Glutamatergic neuron (in vitro differentiated cells): ENCODE measurements around the gene AMIGO3. TPM values are rescaled to one million over a fixed set of nuclear protein-coding genes. Genes with fewer than 3 reads are reported as not detected.
"Not testable (repeated sequence)": the region's sequence is repeated elsewhere in the genome, so short reads cannot be mapped to it uniquely, and the experiment has no call there.

Source experiments
- DNase-seq: peaks from one replicate; pipeline ENCODE4 v3.0.0; 2022
- H3K27ac Mint-ChIP-seq: one replicate; pipeline ENCODE4 v1.8.0; 2020; ENCODE audit warnings: mild to moderate bottlenecking, mixed read lengths, inconsistent platforms; ENCODE audit not compliant: unreplicated experiment
- H3K27me3 Mint-ChIP-seq: one replicate; pipeline ENCODE4 v1.8.0; 2020; ENCODE audit warnings: mild to moderate bottlenecking, moderate library complexity, mixed read lengths, inconsistent platforms; ENCODE audit not compliant: unreplicated experiment
- H3K36me3 Mint-ChIP-seq: one replicate; pipeline ENCODE4 v1.8.0; 2020; ENCODE audit warnings: mild to moderate bottlenecking, mixed read lengths, inconsistent platforms; ENCODE audit not compliant: unreplicated experiment
- H3K4me1 Mint-ChIP-seq: one replicate; pipeline ENCODE4 v1.8.0; 2020; ENCODE audit warnings: mild to moderate bottlenecking, low read depth, mixed read lengths, inconsistent platforms; ENCODE audit not compliant: unreplicated experiment
- H3K4me3 Mint-ChIP-seq: one replicate; pipeline ENCODE4 v1.8.0; 2020; ENCODE audit warnings: mild to moderate bottlenecking, mixed read lengths, inconsistent platforms; ENCODE audit not compliant: unreplicated experiment
- H3K9me3 Mint-ChIP-seq: one replicate; pipeline ENCODE4 v1.8.0; 2020; ENCODE audit warnings: mild to moderate bottlenecking, moderate library complexity, mixed read lengths, inconsistent platforms; ENCODE audit not compliant: unreplicated experiment
- total RNA-seq: library from RNA; stranded (reverse); fragmentation: NEBNext Ultra II Directional; extraction: Animal tissue kit (Norgen Biotek cat#: 25700); gene quantifications from one replicate; pipeline ENCODE4 v1.2.1, GENCODE V29; 2021; ENCODE audit not compliant: unreplicated experiment
- TF ChIP-seq, protein P1 (sequence below): fragments of 200-600 bp; sonication (generic); IDR thresholded peaks from one replicate; pipeline ENCODE4 v1.5.0; 2021; ENCODE audit not compliant: partially characterized antibody, unreplicated experiment

Gene AMIGO3
- total RNA-seq, 1 donor from 2014 or later: 1.4 TPM

DNA sequence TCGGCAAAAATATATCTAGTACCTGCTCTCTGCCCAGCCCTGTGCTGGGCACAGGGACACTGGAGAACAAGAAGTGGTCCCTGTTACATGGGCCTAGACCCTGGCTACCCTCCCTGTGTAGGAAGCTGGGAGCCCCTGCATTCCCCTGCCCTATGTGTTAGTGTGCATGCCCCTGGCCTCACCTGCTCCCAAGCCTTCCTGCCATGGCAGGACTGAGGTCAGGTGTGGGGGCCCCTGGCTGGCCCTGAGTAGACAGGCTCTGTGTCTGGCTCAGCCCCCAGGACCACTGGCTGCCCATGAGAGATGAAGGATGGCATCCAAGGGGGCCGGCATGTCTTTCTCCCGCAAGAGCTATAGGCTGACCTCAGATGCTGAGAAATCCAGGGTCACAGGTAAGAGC lies 28.6 kb downstream of the AMIGO3 start:
- H3K4me3 Mint-ChIP-seq: peak overlapping the region; percentile 57
- not testable (repeated sequence) for H3K9me3 Mint-ChIP-seq, H3K27ac Mint-ChIP-seq, DNase-seq, H3K4me1 Mint-ChIP-seq, H3K36me3 Mint-ChIP-seq
- H3K27me3 Mint-ChIP-seq: peaks cover 11% of the 10 kb centered on the region

DNA sequence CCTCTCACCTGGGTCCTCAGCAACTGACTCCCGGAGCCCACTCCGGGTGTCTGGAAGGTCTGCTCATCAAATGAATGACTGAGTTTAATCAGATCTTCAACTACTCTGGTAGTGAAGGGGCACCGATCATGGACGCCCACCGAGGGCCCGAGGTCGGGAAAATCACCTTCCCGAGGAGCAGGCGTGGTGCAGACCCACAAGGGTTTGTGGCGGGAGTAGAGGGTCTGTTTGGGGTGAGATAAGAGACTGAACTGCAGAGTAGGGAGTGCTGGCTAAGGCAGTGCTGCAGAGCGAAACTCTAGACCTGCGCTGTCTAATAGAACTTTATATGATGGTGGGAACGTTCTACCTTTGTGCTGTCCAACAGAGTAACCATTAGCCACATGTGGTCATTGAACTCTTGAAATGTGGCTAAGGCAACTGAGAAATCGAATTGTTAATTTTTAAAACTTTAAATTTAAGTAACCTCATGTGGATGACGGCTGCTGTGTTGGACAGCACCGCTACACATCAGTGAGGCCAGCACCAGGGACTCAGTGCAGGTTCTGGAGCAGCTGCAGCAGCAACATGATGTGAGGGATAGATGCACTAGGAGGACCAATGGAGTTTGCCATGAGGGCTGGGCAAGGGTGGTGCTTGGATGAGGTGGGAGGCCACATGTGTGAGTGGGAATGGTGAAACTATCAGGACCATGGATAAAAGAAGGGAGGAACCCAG lies 29.4 kb downstream of the AMIGO3 start:
- not testable (repeated sequence) for H3K9me3 Mint-ChIP-seq, DNase-seq

DNA sequence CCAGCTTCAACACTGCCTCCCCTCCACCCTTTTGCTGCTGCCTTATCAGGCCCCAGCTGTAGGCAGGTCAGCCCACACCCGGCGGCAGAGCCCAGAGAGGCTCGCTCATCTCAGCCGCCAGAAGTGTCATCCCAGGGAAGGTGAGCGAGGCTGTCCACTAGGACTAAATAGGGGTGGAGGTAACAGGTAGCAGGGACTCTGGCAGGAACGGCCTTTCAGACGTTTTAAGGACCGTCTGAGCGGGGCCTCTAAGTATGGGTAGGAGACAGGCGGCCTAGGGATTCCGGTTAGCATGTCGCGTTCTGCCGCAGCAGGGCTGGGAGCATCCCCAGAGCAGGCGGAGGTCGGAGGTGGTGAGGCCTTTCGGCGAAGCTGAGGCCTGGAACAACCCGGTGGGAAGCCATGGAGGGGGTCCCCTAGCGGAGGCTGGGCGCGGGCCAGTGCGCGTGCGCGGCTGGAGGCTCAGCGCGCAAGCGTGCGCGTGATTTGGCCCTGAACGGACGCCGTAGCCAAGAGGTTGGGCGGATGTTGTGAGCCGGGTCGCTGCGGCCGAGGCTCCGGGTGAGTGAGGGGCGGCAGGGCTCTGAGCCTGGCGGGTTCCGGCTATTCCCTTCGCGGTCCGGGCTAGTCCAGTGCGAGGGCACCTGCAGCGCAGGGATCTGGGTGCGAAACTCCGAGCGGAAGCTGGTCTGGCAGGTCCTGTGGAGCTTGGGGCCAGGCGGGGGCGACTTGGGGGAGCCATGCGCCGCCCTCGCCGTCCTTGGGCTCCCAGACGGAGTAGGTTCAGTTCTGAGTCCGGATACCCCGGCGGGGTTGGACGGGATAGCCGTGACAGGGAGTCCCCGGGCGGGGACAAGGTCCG lies 30.2 kb downstream of the AMIGO3 start, which contains the start of the genes MST1 and RNF123:
Gene MST1 (minus strand): TSS at position 429 of the 862 bp plus-strand sequence. CDS start 783 bp downstream, outside the sequence.
Gene RNF123 (plus strand): TSS at position 512 of the 862 bp plus-strand sequence. CDS start 1,609 bp downstream, outside the sequence.
- peak within 1 kb of the TSS; percentile 94 for H3K27ac Mint-ChIP-seq
- H3K27me3 Mint-ChIP-seq: peaks cover 14% of the 10 kb centered on the region
- H3K36me3 Mint-ChIP-seq: no peaks in the 10 kb centered on the region
- TF ChIP-seq, protein P1, sequence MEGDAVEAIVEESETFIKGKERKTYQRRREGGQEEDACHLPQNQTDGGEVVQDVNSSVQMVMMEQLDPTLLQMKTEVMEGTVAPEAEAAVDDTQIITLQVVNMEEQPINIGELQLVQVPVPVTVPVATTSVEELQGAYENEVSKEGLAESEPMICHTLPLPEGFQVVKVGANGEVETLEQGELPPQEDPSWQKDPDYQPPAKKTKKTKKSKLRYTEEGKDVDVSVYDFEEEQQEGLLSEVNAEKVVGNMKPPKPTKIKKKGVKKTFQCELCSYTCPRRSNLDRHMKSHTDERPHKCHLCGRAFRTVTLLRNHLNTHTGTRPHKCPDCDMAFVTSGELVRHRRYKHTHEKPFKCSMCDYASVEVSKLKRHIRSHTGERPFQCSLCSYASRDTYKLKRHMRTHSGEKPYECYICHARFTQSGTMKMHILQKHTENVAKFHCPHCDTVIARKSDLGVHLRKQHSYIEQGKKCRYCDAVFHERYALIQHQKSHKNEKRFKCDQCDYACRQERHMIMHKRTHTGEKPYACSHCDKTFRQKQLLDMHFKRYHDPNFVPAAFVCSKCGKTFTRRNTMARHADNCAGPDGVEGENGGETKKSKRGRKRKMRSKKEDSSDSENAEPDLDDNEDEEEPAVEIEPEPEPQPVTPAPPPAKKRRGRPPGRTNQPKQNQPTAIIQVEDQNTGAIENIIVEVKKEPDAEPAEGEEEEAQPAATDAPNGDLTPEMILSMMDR: peak; percentile 26
- H3K4me3 Mint-ChIP-seq: peak within 1 kb of the TSS; percentile 100
- peaks cover 3% of the 10 kb centered on the region for H3K9me3 Mint-ChIP-seq
- DNase-seq: peak; percentile 98
- peaks cover 10% of the 10 kb centered on the region for H3K4me1 Mint-ChIP-seq

More for the DNA sequence above, 29.4 kb downstream of the AMIGO3 start:
- peak overlapping the region; percentile 85 for H3K27ac Mint-ChIP-seq
- H3K36me3 Mint-ChIP-seq, H3K4me1 Mint-ChIP-seq: not testable (repeated sequence)
- H3K27me3 Mint-ChIP-seq: peaks cover 14% of the 10 kb centered on the region
- peak overlapping the region; percentile 100 for H3K4me3 Mint-ChIP-seq

DNA sequence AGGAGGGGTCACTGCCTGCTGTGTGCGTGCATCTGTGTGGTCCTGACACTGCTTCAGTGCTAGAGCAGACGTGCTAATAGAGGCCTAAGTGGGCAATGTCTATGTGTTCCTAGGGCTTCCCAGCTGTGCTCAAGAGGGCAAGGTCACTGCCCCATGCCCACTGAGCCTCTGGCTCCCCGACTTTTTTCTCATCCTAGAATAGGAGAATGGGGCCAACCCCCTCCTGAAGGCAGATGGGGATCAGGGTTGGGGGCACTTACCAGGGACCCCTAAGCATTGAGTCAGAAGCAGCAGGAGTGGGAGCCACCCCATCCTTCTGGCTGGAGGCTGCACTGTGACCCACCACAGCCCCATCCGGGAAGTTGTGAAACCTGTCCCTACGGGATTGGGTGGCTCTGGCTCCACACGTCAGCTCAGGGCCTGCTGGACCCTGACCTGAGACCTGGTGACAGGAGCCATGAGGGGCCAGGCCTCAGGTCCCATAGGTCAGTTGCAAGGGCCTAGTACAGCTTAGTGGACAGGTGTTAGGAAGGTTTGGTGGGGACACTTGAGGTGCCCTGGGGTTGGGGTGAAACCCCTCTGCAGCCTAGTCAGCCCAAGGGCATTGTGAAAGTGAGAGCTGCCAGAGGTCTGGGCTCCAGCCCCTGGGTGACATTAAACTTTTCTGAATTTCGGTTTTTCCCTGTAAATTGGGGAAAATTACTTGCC lies 31.0 kb downstream of the AMIGO3 start:
- peaks cover 14% of the 10 kb centered on the region for H3K27me3 Mint-ChIP-seq
- H3K36me3 Mint-ChIP-seq, H3K4me1 Mint-ChIP-seq, DNase-seq, H3K9me3 Mint-ChIP-seq: not testable (repeated sequence)
- peak overlapping the region; percentile 94 for H3K27ac Mint-ChIP-seq
- peak overlapping the region; percentile 100 for H3K4me3 Mint-ChIP-seq

DNA sequence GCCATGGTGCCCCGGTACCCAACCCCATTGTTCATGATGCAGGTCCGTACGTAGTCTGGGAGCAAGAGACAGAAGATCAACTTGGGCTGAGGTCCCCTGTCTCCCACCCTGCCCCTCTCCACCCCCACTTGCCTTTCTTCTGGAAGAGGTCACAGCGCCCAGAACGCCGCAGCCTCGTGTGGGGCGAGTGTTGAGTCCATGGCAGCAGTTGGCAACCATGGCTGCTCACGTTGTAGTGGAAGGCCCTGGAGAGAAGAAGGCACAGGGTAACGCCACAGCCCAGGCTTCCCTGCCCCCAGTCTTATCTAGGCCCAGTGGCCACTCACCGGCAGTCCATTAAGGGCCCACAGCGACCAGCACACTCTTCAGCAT lies 32.1 kb downstream of the AMIGO3 start:
- not testable (repeated sequence) for H3K27ac Mint-ChIP-seq, H3K4me1 Mint-ChIP-seq
- peak overlapping the region; percentile 79 for H3K4me3 Mint-ChIP-seq

DNA sequence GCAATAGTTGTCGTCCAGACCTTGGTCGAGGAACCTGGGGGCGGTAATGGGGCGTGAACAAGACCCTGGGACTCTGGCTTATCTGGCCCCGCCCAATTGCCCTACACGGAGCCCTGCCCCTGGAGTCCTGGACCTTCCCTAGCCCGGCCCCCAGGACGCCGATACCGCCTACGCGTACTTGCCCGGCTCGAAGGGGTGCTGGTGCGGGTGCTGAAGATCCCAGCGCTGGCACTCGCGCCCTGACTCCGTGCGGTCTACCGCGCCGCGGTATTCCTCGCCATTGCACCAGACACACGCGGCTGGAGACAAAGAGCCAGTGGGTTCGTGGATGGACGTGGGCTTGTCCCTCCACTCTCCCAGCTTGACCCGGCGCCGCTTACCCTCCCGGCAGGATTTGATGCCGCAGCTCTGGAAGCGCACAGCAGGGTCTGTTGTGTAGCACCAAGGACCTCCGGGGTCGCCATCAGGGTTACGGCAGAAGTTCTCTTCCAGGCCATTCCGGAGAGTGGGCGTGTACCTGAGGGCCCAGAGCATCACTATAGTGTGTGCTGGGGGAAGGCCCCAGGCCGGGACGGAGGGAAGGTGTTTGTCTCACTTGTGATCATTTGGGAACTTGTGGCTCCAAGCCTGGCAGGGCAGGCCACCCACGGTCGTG lies 32.6 kb downstream of the AMIGO3 start:
- peak overlapping the region; percentile 33 for H3K27ac Mint-ChIP-seq
- DNase-seq: peak; percentile 71
- H3K4me1 Mint-ChIP-seq: not testable (repeated sequence)

More for the DNA sequence above, 32.1 kb downstream of the AMIGO3 start:
- not testable (repeated sequence) for DNase-seq, H3K36me3 Mint-ChIP-seq, H3K9me3 Mint-ChIP-seq
- peaks cover 14% of the 10 kb centered on the region for H3K27me3 Mint-ChIP-seq

DNA sequence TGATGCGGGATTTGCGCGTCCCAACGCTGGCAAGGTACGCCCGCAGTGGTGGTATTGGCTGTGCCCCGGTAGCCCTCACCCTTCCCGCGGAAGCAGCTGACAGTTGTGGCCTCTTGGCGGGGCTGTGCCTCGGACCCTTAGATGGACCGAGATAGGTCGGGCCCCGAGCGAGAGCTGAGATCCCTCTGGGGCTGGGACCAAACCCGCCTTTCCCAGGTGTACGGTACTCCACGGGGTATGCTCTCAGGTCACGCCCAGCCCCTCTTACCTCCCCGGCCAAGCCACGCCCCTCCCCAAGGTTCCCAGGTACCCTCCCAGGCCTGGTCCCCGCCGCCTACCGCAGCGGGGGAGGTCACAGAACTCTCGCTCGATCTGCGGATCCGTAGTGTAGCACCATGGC lies 33.1 kb downstream of the AMIGO3 start:
- H3K36me3 Mint-ChIP-seq, H3K27ac Mint-ChIP-seq, DNase-seq, H3K9me3 Mint-ChIP-seq, H3K4me1 Mint-ChIP-seq: not testable (repeated sequence)
- H3K4me3 Mint-ChIP-seq: peak overlapping the region; percentile 38
- peaks cover 14% of the 10 kb centered on the region for H3K27me3 Mint-ChIP-seq

More for the DNA sequence above, 32.6 kb downstream of the AMIGO3 start:
- not testable (repeated sequence) for H3K9me3 Mint-ChIP-seq, H3K36me3 Mint-ChIP-seq
- H3K27me3 Mint-ChIP-seq: peaks cover 14% of the 10 kb centered on the region
- H3K4me3 Mint-ChIP-seq: peak overlapping the region; percentile 79

DNA sequence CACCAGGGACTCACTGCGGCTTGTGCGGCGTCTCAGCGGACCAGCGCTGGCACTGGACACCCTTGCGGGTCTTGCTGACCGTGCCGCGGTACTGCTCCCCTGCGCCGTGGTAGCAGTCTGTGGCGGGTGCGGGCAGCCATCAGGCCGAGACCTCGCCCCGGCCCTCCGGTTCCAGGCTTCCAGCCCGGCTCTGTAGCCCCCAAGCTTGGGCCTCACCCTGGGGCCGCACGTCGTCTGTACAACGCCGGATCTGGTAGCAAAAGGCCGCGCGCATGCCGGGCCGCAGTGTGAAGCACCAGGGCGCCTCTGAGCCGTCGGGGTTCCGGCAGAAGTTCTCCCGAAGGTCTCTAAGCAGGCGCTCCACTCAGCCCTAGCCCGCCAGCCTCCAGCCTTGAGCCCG lies 33.6 kb downstream of the AMIGO3 start:
- not testable (repeated sequence) for DNase-seq, H3K27ac Mint-ChIP-seq, H3K9me3 Mint-ChIP-seq, H3K4me1 Mint-ChIP-seq, H3K4me3 Mint-ChIP-seq, H3K36me3 Mint-ChIP-seq
- peaks cover 14% of the 10 kb centered on the region for H3K27me3 Mint-ChIP-seq

DNA sequence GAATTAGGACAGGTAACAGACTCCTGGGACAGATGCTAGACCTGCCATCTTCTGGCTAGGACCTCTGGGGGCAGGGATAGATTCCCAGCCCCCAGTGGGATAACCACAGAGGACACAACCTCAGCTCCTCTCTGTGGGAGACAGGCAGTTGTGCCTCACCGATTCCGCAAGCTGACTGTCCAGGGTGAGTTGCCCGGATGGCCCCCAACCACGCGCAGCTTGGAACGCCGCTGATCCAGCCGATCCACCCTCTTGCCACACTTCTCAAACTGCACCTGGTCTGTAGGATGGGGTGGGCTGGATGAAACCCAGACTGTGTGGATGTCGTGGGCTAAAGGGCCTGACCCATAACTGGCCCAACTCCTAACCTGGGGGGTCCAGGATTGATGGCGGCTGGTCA lies 34.4 kb downstream of the AMIGO3 start:
- not testable (repeated sequence) for H3K27ac Mint-ChIP-seq, H3K4me3 Mint-ChIP-seq, DNase-seq, H3K36me3 Mint-ChIP-seq, H3K4me1 Mint-ChIP-seq, H3K9me3 Mint-ChIP-seq
- H3K27me3 Mint-ChIP-seq: peaks cover 18% of the 10 kb centered on the region

DNA sequence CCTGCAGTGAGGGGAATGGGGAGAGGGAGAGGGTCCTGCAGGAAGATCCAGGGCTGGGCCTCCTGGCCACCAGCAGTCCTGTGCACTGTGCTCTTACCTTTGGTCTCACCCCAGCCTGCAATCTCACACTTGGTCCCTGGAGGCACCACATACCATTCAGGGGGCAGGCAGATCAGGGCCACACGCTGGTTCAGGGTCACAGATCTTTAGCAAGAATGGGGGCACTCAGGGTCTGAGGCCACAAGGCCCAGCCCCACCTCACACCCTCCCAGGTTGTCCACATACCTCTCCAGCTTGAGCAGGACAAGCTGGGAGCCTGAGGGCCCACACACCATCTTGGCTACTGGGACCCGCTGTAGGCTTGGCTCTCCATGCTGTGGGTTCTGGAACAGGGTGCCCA lies 35.0 kb downstream of the AMIGO3 start:
- not testable (repeated sequence) for H3K4me3 Mint-ChIP-seq, H3K4me1 Mint-ChIP-seq, H3K36me3 Mint-ChIP-seq, H3K9me3 Mint-ChIP-seq, DNase-seq, H3K27ac Mint-ChIP-seq
- H3K27me3 Mint-ChIP-seq: peaks cover 14% of the 10 kb centered on the region
